ENCODE results near the gene NDUFB2. TPM values are rescaled to one million over a fixed set of nuclear protein-coding genes. Genes with fewer than 3 reads are reported as not detected.
"Not testable (repeated sequence)": the region's sequence is repeated elsewhere in the genome, so short reads cannot be mapped to it uniquely, and the experiment has no call there.

The NDUFB2 gene
- total RNA-seq, 1 experiment from 2014 or later = 180 TPM

GRCh38 chr7:140668641-140669040 is 27.9 kb upstream of the NDUFB2 start:
- H3K79me2 ChIP-seq (ENCODE audit: low read depth) = no peaks in the 10 kb centered on the region
- no peaks in the 10 kb centered on the region for H3K9me2 ChIP-seq (ENCODE audit: insufficient read depth)
- intact Hi-C loops (cut with micrococcal nuclease; ENCODE audit: unreplicated experiment) = no loop called here
- no peaks in the 10 kb centered on the region for H4K20me1 ChIP-seq (ENCODE audit: insufficient read depth)
- DNase-seq = peak in 1 of 2 experiments; percentile 17
- ChIA-PET CTCF (interaction anchor here (0.6 kb wide), 1 partner anchor 256 kb away, joined by 3 read pairs; no protein-coding TSS in a partner anchor), POLR2A (ENCODE audit: unreplicated experiment) (interaction anchor here (0.6 kb wide), 1 partner anchor 212 kb away, joined by 16 read pairs; no protein-coding TSS in a partner anchor)
- TF ChIP-seq EZH2 (IDR thresholded peaks at IDR 0.05; ENCODE audit: low read depth) = no peak
- TF ChIP-seq, protein P1, sequence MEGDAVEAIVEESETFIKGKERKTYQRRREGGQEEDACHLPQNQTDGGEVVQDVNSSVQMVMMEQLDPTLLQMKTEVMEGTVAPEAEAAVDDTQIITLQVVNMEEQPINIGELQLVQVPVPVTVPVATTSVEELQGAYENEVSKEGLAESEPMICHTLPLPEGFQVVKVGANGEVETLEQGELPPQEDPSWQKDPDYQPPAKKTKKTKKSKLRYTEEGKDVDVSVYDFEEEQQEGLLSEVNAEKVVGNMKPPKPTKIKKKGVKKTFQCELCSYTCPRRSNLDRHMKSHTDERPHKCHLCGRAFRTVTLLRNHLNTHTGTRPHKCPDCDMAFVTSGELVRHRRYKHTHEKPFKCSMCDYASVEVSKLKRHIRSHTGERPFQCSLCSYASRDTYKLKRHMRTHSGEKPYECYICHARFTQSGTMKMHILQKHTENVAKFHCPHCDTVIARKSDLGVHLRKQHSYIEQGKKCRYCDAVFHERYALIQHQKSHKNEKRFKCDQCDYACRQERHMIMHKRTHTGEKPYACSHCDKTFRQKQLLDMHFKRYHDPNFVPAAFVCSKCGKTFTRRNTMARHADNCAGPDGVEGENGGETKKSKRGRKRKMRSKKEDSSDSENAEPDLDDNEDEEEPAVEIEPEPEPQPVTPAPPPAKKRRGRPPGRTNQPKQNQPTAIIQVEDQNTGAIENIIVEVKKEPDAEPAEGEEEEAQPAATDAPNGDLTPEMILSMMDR (conservative IDR thresholded peaks at IDR 0.05) = no peak
- H3F3A ChIP-seq (ENCODE audit: insufficient read depth, low read depth) = peaks cover 4% of the 10 kb centered on the region; the same call in 1 of the 2 replicates
- no peak overlapping the region for H3K27ac ChIP-seq
- H2AFZ ChIP-seq = no peak overlapping the region
- BruUV-seq (replicated peaks) = no TSS peak
- H3K27me3 ChIP-seq (ENCODE audit: insufficient read depth, low read depth) = no peaks in the 10 kb centered on the region
- no peaks in the 10 kb centered on the region for H3K9me3 ChIP-seq (ENCODE audit: insufficient read depth, low read depth)
- H3K4me2 ChIP-seq = no peak overlapping the region
- peaks cover 26% of the 10 kb centered on the region for H3K4me1 ChIP-seq (replicated peaks; ENCODE audit: insufficient read depth)
- no peaks in the 10 kb centered on the region for H3K36me3 ChIP-seq (ENCODE audit: low read depth)
- H3K4me3 ChIP-seq = no peak overlapping the region

GRCh38 chr7:140669352-140669751 is 27.2 kb upstream of the NDUFB2 start:
- Histone ChIP-seq H3K36me3 (ENCODE audit: low read depth) (no peaks in the 10 kb centered on the region), H3K4me1 (replicated peaks; ENCODE audit: insufficient read depth) (peaks cover 33% of the 10 kb centered on the region), H2AFZ (no peak overlapping the region), H3F3A (ENCODE audit: insufficient read depth, low read depth) (peaks cover 4% of the 10 kb centered on the region; the same call in 1 of the 2 replicates), H4K20me1 (ENCODE audit: insufficient read depth) (no peaks in the 10 kb centered on the region), H3K27ac (no peak overlapping the region), H3K4me3 (no peak overlapping the region), H3K9me3 (ENCODE audit: insufficient read depth, low read depth) (no peaks in the 10 kb centered on the region), H3K4me2 (no peak overlapping the region), H3K27me3 (ENCODE audit: insufficient read depth, low read depth) (no peaks in the 10 kb centered on the region), H3K79me2 (ENCODE audit: low read depth) (no peaks in the 10 kb centered on the region), H3K9me2 (ENCODE audit: insufficient read depth) (no peaks in the 10 kb centered on the region)
- peak in 1 of 2 experiments; percentile 21 for DNase-seq
- intact Hi-C loops (cut with micrococcal nuclease; ENCODE audit: unreplicated experiment) = no loop called here
- no TSS peak for BruUV-seq (replicated peaks)
- POLR2A ChIA-PET (ENCODE audit: unreplicated experiment) = interaction anchor here (0.6 kb wide), 2 partner anchors 58 to 354 kb away, joined by 4 to 5 read pairs; no protein-coding TSS in a partner anchor
- TF ChIP-seq, protein P1 (conservative IDR thresholded peaks at IDR 0.05) = no peak
- TF ChIP-seq EZH2 (IDR thresholded peaks at IDR 0.05; ENCODE audit: low read depth) = no peak
- CTCF ChIA-PET = interaction anchor here (0.5 to 0.6 kb wide), 2 partner anchors 27 to 255 kb away, joined by 3 to 4 read pairs; partner anchors contain the start of gene NDUFB2

GRCh38 chr7:140669862-140670261 is 26.6 kb upstream of the NDUFB2 start:
- peaks cover 39% of the 10 kb centered on the region for H3K4me1 ChIP-seq (replicated peaks; ENCODE audit: insufficient read depth)
- H3K4me2 ChIP-seq; H2AFZ ChIP-seq; H3K9me3 ChIP-seq (ENCODE audit: insufficient read depth, low read depth); H3F3A ChIP-seq (ENCODE audit: insufficient read depth, low read depth); H3K27me3 ChIP-seq (ENCODE audit: insufficient read depth, low read depth); H4K20me1 ChIP-seq (ENCODE audit: insufficient read depth); H3K27ac ChIP-seq; H3K79me2 ChIP-seq (ENCODE audit: low read depth); H3K9me2 ChIP-seq (ENCODE audit: insufficient read depth); CTCF ChIA-PET; H3K36me3 ChIP-seq (ENCODE audit: low read depth); H3K4me3 ChIP-seq; BruUV-seq (replicated peaks): not testable (repeated sequence)
- POLR2A ChIA-PET (ENCODE audit: unreplicated experiment) = interaction anchor here (0.6 kb wide), 1 partner anchor 354 kb away, joined by 4 read pairs; no protein-coding TSS in a partner anchor
- intact Hi-C loops (cut with micrococcal nuclease; ENCODE audit: unreplicated experiment) = loop anchor here (5.0 kb wide), 1 partner anchor 342 kb away; the partner anchor contains the start of gene MRPS33
- DNase-seq = peak in 1 of 2 experiments; percentile 29

All from PC-9 (cell line).